GM12891 (cell line): Measurements from ENCODE around the gene H19.

Experiments used
- DNase-seq: peaks from one replicate; pipeline ENCODE4 v3.0.0; 2011; ENCODE audit warnings: low spot score; ENCODE audit not compliant: insufficient read length
- FAIRE-seq: peaks from 2 replicates; lab custom pipeline; 2011; peaks lifted over from hg19 to GRCh38; lab: Jason Lieb, UNC
- PAX5 ChIP-seq: IDR thresholded peaks from 2 replicates; pipeline ENCODE4 v1.6.1; 2011; ENCODE audit warnings: low read length, moderate library complexity, mild to moderate bottlenecking; ENCODE audit not compliant: insufficient read depth, severe bottlenecking
- POLR2A ChIP-seq: IDR thresholded peaks from 2 replicates; pipeline ENCODE4 v1.6.1; 2011; ENCODE audit warnings: low read depth, low read length, control low read depth
- POLR2AphosphoS5 ChIP-seq: IDR thresholded peaks from 2 replicates; pipeline ENCODE4 v1.6.1; 2011; ENCODE audit warnings: low read depth, low read length, control low read depth
- POU2F2 ChIP-seq: IDR thresholded peaks from 2 replicates; pipeline ENCODE4 v1.6.1; 2011; ENCODE audit warnings: low read depth, mild to moderate bottlenecking, control low read depth, low read length, moderate library complexity
- SPI1 ChIP-seq: IDR thresholded peaks from 2 replicates; pipeline ENCODE4 v1.6.1; 2011; ENCODE audit warnings: low read depth, low read length, control low read depth
- TAF1 ChIP-seq: IDR thresholded peaks from 2 replicates; pipeline ENCODE4 v1.6.1; 2011; ENCODE audit warnings: low read depth, low read length, control low read depth

H19 gene

DNA sequence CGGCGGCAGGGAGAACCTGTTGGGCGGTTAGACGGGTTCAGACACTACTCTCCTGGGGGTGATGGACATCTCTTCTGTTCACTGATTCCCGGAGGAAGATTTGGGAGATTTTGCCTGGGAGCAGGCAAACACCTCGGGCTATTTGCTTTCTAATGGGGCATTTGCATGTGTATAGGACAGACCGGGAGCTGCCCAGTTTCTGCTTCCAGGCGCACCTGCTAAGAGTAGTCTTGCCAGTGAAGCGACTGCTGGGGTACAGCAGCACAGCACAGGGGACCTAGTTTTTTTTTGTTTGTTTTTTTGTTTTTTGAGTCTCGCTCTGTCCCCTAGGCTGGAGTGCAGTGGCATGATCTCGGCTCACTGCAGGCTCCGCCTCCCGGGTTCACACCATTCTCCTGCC lies 6.8 kb upstream of the H19 start:
- TF ChIP-seq POU2F2 (no peak), PAX5 (no peak), POLR2AphosphoS5 (no peak), SPI1 (no peak), TAF1 (no peak), POLR2A (no peak)
- FAIRE-seq (no peak), DNase-seq (no peak)

DNA sequence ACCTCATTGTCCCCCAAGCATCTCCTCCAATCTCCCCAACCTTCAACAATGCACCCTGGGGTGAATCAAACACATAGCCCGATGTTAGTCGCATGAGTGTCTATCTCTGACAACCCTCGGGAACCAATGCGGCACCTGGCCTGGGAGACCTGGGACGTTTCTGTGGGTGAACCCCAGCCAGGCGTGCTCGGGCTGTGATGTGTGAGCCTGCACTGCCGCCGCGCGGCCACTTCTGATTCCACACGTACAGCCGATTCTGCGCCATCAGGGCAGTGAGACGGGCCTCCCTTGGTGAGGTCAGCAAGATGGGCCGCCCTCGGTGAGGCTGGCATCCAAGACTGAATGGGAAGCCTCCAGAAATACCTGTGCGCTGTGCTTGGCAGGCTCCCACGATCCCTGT lies 5.2 kb upstream of the H19 start:
- TF ChIP-seq SPI1 (no peak), POU2F2 (no peak), POLR2AphosphoS5 (no peak), POLR2A (no peak), TAF1 (no peak), PAX5 (no peak)
- FAIRE-seq (peak; percentile 69), DNase-seq (no peak)

GRCh38 chr11:2002042-2002776 lies 4.6 kb upstream of the H19 start:
- FAIRE-seq = peak; percentile 83
- no peak for DNase-seq
- TF ChIP-seq SPI1 = no peak
- TF ChIP-seq TAF1 = no peak
- TF ChIP-seq PAX5 = no peak
- no peak for TF ChIP-seq POLR2A
- no peak for TF ChIP-seq POU2F2
- TF ChIP-seq POLR2AphosphoS5 = no peak

- FAIRE-seq = no peak
- DNase-seq = no peak
- TF ChIP-seq SPI1 (no peak), TAF1 (no peak), POU2F2 (no peak), POLR2A (no peak), POLR2AphosphoS5 (no peak), PAX5 (no peak)
These were observed 1.2 kb upstream of the H19 start for GRCh38 chr11:1998861-1999260.

DNA sequence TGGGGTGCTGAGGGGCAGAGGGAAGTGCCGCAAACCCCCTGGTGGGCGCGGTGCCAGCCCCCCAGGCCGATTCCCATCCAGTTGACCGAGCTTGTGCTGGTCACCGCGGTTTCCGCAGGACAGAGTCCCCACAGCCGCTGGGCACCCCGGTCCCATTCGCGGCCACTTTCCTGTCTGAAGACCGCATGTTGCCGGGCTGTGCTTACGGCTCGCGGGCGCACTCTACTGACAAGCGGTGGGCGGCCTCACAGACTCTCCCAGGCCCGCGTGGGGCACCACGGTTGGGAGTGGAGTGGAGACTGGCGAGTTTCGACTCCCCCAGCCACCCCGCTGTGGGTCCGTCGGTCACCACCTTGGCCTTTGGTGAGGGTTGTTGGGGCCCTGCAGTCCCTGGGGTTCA lies 648 bp upstream of the H19 start:
- FAIRE-seq (no peak), DNase-seq (no peak)
- TF ChIP-seq POU2F2 = no peak
- no peak for TF ChIP-seq PAX5
- no peak for TF ChIP-seq POLR2A
- no peak for TF ChIP-seq SPI1
- no peak for TF ChIP-seq TAF1

- FAIRE-seq (no peak), DNase-seq (no peak)
- TF ChIP-seq POLR2AphosphoS5 = no peak
These were observed 3.5 kb downstream of the H19 start for GRCh38 chr11:1994121-1994520.

DNA sequence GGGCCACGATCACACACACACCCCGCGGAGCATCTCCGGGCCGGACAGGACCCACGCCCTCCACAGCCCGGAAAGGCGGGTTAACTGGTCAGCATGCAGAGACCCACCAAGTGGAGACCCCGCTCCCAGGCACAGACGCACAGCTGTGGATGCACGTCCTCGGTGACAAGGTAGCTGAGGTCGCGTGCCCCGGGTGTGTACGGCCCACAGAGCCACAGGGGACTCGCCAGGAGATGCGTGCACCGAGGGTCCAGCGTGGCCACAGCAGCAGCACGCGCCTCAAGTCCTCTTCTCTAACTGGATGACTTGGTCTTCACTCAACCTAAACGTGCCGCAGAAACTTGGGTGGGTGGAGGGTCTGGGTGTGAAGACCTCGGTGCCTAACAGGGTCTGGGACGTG lies 5.5 kb downstream of the H19 start:
- TF ChIP-seq PAX5 = no peak
- TF ChIP-seq POLR2AphosphoS5 = no peak
- TF ChIP-seq SPI1 = no peak
- TF ChIP-seq POU2F2 = no peak
- no peak for TF ChIP-seq POLR2A
- TF ChIP-seq TAF1 = no peak
- FAIRE-seq = no peak
- DNase-seq = no peak

DNA sequence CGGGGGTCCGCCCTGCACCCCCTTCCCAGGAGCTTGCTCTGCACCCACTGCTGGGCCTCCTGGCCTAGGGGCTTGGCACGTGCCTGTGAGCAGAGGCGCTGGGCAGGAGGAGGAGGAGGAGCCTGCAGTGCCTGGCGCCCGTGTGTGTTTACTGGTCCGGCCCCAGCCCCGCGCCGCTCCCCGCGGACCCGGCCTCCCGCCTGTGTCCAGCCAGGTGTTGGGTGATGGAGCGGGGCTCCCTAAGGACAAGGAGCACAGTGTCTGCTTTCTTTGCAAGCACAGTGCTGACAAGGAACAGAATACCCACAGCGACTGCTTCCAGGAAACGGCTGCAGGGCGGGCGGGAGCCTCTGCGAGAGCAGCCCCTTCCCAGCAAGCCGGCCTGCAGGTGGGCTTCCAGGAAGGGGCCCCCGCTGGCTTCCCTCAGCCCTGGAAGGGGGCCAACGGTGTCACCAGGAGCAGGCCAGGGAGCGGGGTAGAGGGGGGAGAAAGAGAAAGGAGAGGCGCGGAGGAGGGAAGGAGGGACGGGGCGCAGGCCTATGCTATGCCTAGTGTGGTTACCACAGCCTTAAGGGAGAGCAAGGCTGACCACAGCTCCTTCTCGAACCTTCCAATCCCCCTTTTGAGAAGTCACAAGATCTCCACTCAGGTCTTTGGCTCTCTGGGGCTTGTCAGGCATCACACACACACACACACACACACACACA lies 6.6 kb downstream of the H19 start:
- DNase-seq = no peak
- FAIRE-seq = no peak
- TF ChIP-seq POU2F2 (no peak), SPI1 (no peak), POLR2AphosphoS5 (no peak), PAX5 (no peak), POLR2A (no peak), TAF1 (no peak)

GRCh38 chr11:1989953-1990352 lies 7.7 kb downstream of the H19 start:
- TF ChIP-seq POLR2AphosphoS5 (no peak), POLR2A (no peak), PAX5 (no peak), POU2F2 (no peak), TAF1 (no peak), SPI1 (no peak)
- DNase-seq = no peak
- no peak for FAIRE-seq

DNA sequence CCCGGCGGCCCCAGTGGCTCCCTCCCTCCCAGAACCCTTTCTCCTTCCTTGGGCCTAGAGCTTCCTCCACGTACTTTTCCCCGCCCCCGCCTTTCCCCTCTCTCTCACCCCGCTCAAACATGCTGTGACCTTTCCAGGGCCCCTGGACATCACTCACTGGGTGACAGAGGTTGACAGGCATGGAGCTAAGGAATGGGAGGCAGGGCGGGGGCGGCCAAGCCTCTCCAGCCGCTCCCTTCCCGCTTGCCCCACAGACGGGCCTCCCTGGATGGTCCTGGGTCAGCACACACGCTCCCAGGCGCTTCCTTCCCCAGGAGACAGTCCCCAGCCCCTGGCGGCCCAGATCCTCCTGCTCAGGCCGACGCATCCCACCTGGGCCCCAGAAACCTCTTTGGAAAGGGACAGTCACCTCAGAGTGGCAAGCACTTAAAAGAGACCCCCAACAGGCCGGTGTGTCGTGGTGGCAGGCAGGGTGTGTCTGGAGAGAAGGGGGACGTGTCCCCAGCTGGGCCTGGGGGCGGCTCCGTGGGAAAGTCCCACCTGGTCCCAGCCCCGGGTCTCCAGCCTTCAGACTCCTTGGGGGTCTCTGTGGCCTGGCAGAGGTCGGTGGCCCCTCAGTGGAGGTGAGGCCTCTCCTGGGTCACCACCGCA lies 8.8 kb downstream of the H19 start:
- TF ChIP-seq POLR2A = no peak
- TF ChIP-seq TAF1 = no peak
- no peak for TF ChIP-seq PAX5
- no peak for FAIRE-seq
- DNase-seq = no peak
